NCI-H345 treated with DMSO at 0.1 percent for 48 hours (cell line): ENCODE measurements around the gene ANKRD63.

Experiments used
- DNase-seq: peaks from one replicate; lab custom pipeline; 2025; ENCODE audit not compliant: unreplicated experiment; lab: John Stamatoyannopoulos, UW

Gene ANKRD63, protein sequence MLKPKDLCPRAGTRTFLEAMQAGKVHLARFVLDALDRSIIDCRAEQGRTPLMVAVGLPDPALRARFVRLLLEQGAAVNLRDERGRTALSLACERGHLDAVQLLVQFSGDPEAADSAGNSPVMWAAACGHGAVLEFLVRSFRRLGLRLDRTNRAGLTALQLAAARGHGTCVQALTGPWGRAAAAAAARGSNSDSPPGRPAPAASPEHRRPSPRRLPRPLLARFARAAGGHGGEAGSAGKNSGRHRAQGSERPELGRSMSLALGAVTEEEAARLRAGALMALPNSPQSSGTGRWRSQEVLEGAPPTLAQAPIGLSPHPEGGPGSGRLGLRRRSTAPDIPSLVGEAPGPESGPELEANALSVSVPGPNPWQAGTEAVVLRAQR

DNA sequence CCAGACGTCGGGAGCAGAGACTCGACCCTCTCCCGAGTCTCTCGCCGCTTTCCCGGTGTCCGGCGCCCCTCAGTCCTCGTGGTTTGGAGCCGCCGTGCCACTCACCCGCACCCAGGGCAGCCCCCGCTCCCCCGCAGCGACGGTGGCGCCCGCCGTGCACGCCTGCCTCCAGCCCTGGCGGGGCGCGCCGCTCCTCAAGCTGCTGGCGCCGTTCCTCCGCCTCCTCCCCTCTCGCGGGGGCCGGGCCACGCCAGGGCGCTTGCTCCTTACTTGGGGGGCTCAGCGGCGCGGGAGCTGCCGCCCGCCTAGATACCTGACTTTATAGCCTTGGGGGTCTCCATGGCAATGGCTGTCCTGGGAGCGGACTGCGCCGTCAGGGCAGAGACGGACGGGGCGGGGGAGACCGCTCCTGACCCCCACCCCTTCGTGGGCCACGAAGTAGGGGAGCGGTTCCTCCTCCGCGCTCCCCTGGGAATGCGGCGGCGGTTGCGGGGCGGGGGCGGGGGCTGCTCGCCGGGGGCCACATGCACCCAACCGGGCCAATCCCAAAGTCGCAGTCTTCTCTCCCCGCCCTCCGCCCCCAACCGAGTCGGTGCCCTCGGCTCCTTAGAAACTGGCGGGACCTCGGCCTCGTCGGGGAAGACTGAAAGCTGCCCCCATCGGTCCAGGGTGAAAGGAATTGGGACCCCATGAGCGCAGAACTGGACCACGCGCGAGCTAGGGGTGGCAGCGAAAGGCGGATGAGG is at the start of gene ANKRD63:
Gene ANKRD63 (minus strand): TSS at position 196 of the 746 bp plus-strand sequence. CDS start 478 bp downstream, outside the sequence.
- DNase-seq: no peak

DNA sequence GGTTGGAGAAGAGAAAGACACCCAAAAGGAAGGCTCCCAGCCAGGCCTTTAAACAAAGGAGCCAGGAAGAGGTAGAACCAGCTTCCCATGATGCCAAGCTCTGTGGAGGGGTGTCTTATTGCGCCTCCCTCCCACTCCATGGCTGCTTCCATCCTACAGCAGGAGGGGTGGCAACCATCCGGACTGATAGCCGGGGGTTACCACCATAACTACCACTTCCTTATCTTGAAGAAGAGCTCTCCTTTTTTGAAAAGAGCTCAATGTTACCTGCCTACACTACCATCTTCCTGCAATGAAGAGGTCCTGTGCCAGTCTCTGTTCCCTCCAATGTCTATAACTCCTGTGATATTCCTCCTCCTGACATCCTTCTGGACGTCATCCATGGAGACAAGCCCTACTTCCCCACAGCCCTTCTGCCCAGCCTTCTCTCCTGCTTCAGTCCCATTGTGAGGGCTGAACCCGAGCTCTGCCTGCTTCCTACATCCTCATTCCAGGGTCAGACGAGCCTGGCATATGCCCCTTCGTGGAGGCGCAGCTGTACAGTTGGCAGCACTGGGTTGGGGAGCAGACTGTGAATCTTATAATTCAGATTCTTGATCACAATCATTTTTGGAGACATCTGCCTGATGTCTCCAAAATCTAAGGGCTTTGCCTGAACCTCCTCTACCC is 49.4 kb upstream of the ANKRD63 start:
- DNase-seq: no peak

DNA sequence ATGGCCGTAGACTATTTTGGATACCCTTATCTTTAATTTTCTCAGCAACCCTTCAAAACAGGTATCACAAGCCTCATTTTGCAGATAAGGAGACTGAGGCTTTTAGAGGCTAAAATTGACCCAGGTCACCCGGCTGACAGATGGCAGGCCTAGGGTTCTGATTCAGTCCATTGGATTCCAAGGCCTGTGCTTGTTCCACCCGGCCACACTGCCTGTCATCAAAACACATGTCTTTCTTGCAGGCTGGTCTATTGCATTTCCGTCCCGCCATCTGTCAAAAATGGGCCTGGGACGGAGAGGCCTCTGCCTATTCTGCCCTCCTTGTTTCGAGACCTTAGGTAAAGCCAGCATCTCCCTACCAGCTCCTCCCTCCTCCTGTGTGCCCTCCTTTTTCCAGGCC is 48.8 kb upstream of the ANKRD63 start:
- no peak for DNase-seq

DNA sequence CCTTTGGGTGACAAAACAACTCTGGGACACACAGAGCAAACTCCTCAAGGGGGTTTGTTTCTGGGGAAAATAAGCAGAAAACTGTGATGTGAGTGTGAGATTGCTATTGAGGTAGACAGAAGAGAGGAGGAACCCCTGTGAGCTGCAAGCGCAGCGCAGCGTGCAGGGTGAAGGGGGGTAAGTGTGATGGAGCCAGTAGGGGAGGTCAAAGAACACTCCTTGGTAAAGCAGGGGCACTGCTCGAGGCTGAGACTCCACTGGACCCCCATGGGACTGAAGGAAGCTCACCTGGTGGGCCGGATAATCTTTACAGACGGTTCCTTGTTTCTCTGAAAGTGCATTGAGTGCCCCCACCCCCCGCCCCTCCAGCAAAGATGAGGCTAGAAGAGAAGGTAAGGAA is 48.2 kb upstream of the ANKRD63 start:
- no peak for DNase-seq

DNA sequence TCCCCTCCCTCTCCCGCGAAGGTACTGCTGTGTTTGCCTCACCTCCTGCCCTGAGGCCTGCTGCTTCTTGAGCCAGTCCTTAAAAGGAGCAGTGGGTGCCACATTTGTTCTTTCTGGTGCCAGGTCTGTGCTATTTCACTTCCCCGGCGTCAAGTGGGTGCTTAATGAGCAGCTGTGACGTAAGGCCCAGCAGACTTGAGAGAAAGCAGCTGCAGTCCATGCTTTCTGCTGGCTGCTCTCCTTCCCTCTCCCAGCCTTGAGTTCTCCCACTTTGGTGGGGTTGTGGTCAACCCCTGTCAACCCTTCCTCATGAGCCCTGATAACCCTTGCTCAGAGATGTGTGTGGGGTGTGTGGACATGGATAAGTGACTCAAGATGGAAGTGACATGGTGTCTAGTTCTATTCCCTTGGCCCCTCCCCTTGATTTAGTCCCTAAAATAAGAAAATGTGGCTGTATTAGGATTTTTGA is 47.5 kb upstream of the ANKRD63 start:
- DNase-seq: no peak

DNA sequence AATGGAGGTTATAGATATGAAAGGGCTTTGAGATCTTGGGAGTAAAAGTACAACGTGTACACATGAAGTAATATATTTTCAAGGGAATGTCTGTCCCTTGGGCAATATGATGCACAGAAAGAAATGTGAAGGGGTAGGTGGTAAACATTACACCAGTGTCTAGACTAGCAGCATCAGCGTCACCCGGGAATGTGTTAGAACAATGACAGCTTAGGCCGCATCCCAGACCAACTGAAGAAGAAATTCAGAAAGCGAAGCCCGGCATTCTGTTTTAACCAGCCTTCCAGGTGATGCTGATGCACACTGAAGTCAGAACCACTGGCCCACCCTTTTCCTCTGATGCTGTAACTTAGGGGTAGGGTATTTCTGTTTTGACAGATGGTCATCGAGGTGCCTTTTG is 46.9 kb upstream of the ANKRD63 start:
- no peak for DNase-seq

DNA sequence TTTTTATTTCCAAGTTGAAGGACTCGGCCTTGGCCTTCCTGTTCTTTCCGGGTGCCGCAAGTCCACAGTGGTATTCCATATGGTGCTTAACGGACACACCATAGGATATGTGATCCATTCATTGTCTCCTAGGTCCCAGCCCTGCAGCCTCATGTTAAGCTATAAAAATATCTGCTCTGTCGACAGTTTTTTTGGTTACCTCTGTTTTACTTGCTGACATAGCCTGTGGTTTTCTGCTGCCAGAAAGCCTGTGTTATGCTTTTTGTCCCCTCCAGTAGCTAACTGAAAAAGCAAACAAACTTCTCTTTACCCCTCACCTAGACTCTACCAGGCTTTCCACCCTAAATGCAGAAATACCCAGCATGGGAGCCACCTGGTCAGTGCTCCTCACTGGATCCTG is 45.9 kb upstream of the ANKRD63 start:
- no peak for DNase-seq

DNA sequence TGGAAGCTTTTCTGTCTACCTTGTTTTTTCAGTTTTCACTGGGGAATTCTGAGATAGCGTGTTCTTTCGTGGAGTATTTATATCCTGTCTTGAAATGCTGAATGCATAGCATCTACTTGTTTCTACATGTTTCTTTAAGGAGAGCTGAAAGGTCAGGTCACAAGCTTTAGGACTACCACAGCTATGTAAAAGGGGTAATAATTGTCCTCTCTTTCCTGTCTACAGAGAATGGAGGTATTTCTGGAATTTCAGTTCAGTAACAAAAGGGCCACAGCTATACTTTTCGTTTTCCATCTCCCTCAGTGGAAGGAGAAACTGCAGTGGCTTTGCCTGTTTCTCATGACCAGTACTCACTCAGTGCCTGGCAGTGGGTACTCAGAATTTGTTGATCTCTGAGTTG is 45.3 kb upstream of the ANKRD63 start:
- DNase-seq: no peak

DNA sequence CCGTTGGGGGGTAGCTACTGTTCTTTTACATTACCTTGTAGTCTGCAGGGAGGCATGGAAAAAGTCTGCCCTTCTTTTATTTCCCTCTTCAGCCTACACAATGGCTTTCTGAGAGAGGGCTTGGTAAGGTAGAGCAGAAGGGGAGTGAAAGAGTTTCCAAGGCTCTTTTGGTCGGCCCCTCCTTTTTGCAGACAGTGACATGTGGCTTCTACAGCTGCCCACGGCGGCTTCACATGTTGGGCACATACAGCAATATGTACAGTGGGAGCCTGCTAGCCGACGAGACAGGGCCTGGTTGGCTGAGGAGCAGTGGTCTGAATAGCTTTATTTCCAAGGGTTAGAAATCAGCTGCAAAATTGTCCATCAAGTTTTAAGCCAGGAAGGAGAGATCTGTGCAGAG is 44.6 kb upstream of the ANKRD63 start:
- no peak for DNase-seq

DNA sequence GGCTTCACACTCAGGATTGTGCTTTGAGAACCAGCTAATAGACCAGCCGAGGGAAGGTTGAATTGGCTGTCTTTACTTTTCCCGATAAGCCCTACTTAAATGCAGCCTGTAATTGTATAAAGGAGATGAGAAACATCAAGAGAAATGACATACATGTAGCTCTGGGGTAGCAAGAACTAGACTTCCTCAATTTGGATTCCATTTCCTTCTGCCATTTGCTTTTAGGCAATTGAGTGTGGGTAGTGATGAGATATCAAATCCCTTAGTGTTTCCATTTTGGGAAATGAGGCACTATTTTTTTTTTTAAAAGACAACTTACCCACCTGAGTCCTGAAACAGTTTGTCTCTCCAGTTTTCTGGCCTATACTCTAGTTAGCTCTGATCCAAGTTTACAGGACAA is 42.8 kb upstream of the ANKRD63 start:
- no peak for DNase-seq

DNA sequence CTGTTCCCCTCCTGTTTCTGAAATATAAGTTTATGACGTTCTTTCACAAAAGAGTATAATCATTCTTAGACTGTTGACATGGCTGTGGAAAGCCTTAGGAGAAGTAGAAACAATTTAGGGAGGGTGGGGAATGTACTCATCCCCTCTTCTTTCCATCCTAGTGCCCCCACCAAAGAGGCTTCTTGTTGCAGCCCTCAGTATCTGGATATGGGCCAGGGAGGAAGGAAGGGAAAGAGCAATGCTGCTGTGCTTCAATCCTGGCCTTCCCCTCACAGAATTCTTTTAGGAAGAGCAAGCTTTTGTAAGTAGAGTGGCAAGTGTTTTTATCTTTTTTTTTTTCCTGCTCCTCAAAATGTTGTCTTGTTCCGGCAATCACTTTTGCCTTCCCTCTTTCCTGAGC is 42.3 kb upstream of the ANKRD63 start:
- DNase-seq: no peak

DNA sequence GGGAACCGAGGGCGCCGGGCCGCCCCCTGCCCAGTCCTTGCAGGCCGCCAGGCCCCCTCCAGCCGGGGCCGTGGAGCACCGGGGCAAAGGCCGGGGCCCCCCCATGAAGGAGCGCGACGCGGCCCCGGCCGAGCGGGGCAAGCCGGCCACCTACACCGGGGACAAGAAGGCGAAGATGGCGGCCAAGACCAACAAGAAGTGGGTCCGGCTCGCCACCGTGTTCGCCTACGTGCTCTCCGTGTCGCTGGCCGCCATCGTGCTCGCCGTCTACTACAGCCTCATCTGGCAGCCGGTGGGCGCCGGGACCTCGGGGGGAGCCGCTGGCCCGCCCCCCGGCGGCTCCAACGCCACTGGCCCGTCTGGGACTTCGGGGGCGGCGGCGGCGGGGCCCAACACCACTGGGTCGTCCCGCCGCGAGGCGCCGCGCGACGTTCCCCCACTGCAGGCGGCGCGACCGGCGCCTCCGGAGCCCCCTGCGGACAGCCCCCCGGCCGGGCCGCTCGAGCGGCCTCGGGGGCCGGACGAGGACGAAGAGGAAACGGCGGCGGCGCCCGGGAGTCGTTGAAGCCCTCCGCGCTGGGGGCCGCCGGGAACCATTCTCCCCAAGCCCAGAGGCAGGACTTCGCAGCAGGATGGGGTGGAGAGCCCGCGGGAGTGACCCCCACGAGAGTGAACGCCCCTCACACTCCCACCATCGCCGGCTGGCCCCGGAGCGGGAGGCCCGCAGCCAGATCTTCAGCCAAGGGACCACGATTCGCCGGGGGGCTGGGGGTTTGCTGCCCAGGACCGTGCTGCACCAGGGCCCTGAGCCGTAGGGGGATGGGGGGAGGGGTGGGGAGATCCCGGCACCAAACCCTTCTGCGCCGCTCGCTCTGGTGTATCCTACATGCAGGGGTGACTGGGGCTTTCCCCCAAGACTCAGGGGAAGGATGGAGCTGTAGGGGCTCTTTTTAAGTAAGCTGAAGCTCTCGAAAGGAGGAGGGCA is 41.4 kb upstream of the ANKRD63 start:
- DNase-seq: no peak

DNA sequence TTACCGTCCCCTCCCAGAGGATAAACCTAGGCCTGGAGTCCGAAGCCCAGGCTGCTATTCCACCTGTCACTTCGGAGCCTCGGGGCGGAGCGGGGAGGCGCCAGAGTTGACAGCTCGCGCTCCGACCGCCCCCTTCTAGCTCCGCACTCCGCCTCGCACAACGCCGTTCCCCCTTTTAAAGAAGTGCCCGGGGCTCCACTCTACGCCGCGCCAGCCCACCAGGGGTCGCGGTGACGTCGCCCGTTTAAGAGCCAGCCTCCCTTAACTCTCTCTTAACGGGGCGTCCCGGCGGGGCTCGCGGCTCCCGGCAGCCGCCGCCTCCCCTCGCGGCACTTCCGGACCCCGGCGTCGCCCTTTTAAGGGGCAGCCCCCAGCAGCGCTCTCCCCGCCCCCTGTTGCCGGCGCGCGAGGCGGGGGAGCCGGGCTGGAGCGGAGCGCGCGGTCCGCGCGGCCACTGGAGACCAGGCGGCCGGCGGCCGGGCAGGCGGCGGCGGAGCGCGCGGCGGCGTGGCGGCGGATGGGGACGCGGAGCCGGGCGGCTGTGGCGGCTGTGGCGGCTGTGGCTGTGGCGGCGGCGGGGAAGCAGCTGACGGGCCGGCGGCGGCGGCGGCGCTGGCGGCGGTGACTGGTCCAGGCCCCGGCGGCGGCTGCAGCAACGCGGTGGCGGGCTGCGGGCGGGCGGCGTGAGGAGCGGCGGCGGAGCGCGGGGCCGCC is 40.5 kb upstream of the ANKRD63 start, which contains the start of gene INAFM2:
Gene INAFM2 (plus strand): TSS at position 454 of the 714 bp plus-strand sequence. CDS start 364 bp downstream, outside the sequence.
- peak; percentile 54 for DNase-seq

DNA sequence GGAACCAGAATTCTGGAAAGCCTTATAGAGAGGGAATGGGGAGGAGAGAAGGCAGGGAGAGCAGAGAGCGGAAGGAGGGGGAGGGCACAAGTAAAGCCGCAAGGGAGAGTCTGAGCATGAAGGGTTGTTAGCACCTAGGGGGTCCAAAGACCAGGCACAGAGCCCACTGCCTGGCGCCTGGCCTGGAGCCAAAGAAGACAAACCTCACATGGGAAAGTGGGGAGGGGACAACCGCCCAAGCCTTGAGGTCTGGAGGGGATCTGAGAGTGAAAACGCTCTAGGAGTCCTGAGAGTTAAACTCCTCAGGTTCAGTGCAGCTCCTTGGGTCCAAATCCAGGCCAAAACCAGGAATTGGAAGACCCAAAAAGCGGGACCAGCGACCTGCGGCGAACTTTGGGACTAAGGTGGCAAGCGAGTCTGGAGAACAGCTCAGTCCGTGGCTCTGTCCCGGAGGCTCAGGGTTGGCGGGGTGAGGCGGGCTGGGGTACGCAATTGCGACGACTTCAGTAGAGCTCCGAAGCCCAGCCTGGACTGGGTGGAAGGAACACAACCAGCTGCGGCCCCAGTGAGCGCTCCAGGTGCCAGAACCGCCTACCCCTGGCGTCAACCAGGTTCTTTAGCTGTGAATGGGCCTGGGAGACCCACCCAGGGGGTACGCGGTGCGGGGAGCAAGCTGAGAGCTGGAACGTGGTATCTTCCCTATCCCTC is 39.8 kb upstream of the ANKRD63 start:
- peak; percentile 7 for DNase-seq

DNA sequence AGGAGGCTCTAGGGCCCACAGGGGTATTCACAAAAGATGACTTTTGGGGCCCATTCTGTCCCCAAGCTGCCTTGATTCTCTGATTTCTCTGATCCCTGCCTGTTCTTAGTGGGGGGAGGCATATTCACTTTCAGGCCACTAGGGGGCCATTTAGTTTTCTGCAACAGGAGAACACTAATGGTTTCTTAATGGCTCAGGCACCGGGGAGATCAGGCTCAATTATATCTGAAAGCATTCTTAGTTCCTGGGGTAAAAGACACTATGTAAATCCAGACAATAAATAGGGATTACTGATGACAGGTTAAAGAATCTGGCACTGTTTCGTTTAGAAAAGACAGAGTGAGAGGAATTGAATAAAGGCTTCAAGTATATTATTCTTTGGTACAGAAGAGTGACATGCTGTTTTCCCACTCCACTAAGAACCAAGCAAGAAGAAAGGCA is 38.1 kb upstream of the ANKRD63 start:
- DNase-seq: peak; percentile 48

DNA sequence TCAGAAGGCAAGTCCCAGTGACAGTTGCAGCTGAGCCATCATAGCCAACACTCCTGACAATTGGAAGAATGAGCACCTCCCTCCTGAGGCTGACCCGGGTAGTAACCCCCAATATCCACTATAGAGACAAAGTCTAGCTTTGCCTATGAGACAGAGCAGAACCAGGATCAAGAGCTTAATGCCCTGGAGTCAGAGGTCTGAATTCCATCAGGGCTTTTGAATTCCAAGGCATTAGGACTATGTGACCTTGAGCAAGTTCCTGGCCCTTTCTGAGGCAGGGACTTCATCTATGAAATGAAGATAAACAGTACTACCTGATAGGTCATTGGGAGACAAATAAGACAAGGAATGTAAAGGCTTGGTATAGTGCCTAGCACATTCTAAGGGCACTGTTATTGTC is 37.5 kb upstream of the ANKRD63 start:
- no peak for DNase-seq

DNA sequence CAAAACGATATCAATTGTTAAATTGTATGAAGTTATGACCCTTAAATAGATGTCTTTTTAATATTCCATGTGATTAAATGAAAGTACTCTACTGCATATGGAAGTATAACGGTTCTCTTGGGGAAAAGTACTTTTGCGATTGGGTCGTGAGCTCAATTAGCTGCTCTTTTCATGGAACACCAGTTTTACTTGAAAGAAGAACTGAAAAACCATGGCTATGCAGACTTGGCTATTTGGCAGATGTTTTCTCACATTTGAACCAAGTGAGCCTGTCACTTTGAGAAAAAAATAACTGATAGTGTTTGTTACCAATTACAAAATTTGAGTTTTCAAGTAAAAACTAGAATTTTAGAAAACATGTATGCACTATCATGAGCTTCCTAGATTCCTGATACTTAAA is 34.7 kb upstream of the ANKRD63 start:
- DNase-seq: no peak

DNA sequence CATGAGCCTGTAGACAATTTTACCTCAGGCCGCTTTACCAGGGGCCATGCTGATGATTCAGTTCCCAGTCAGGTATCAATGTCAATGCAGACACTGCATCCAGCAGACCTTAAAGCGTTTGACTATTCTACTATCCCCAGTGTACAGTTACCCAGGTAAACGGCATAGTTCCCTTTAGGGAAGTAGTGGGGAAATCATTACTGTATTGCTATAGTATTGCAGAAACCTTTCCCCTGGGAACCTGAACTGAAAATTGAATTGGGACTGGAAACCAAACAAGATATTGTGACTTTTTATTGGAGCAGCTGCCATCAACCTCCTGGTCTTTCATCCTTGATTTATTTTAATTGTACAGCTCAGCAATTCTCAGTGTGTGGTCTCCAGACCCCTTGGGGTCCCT is 34.1 kb upstream of the ANKRD63 start:
- no peak for DNase-seq

DNA sequence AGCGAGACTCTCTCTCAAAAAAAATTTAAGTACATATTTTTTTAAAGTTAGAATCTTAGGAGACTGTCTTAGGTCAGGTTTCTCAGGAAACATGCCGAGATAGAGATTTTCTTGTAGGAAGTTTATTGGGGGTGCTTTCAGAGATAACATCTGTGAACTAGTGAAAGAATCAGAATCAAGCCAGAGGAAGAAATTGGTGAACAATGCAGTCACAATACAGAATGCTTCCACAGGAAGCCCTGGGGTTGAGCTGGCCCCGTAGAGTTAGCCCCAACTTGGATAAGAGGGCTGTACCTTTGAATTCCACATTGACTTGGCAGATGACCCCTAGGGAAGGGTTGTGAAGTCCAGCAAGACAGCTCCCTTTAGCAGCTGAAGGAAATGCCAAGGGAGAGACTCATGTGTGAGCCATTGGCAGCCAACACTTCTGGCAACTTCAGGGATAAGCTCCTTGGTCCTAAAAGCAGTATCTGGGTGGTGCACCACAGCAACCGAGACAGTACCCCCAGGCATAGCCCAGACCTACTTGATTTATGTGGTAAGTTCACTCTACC is 31.9 kb upstream of the ANKRD63 start:
- DNase-seq: no peak
